Measurements from ENCODE around the gene MYO5A. TPM values are rescaled to one million over a fixed set of nuclear protein-coding genes. Genes with fewer than 3 reads are reported as not detected.

MYO5A gene
- total and polyA plus RNA-seq, 9 of the 15 experiments (the other 6 are each of a cell fraction or from before 2014, with no cell fraction given), result 0.03 to 0.82 (median 0.40) TPM

GRCh38 chr15:52405856-52406255 lies 122.8 kb downstream of the MYO5A start:
- POLR2A ChIA-PET, result interaction anchor here (1.5 kb wide), 1 partner anchor 11 kb away, joined by 3 read pairs; no protein-coding TSS in a partner anchor
- no peak overlapping the region for H3K4me3 ChIP-seq
- H3K27ac ChIP-seq (ENCODE audit: extremely low read depth, low read depth, low read length), result no peak overlapping the region
- intact Hi-C loops (cut with micrococcal nuclease) (no loop called here), in situ Hi-C loops (cut with MboI) (no loop called here)
- 2% methylated on average over 3 of the region's 3 CpGs for WGBS (ENCODE audit: insufficient coverage, low coverage, missing lambda C conversion rate)
- no peaks in the 10 kb centered on the region for H3K36me3 ChIP-seq (ENCODE audit: control insufficient read depth, insufficient read depth, low read length)
- no peak overlapping the region for H3K4me2 ChIP-seq (ENCODE audit: insufficient read depth, low read length)
- ATAC-seq, result no peak
- no peak for DNase-seq (ENCODE audit: extremely low read depth in 1 of 4, low spot score in 3 of 4)
- H3K9me3 ChIP-seq (replicated peaks; ENCODE audit: control insufficient read depth, insufficient read depth, low read depth, low read length), result no peaks in the 10 kb centered on the region
- H3K9ac ChIP-seq (ENCODE audit: insufficient read depth in 1 of 2, low read depth in 2 of 2, low read length in 2 of 2), result no peak overlapping the region
- no peaks in the 10 kb centered on the region for H3K4me1 ChIP-seq (replicated peaks in 1 of 2; ENCODE audit: control insufficient read depth in 2 of 2, insufficient read depth in 2 of 2, low read length in 2 of 2)
- FAIRE-seq, result no peak
- H3K9me1 ChIP-seq (ENCODE audit: control insufficient read depth, insufficient read depth, low read length), result no peaks in the 10 kb centered on the region
- H4K20me1 ChIP-seq (replicated peaks; ENCODE audit: control insufficient read depth, insufficient read depth, low read length), result no peaks in the 10 kb centered on the region
- CTCF ChIA-PET (ENCODE audit: low intra/inter-chr PET ratio), result no interaction called here
- no TSS peak for BruUV-seq (replicated peaks)
- H2AFZ ChIP-seq (ENCODE audit: low read depth, low read length), result no peak overlapping the region
- no peaks in the 10 kb centered on the region for H3K27me3 ChIP-seq (ENCODE audit: control insufficient read depth in 2 of 2, insufficient read depth in 2 of 2, low read length in 2 of 2)
- no peaks in the 10 kb centered on the region for H3K79me2 ChIP-seq (ENCODE audit: control insufficient read depth, insufficient read depth, low read length)
- no peak for TF ChIP-seq UBTF (IDR thresholded peaks at IDR 0.05; ENCODE audit: borderline replicate concordance in 1 of 2, low read depth in 2 of 2, low read length in 2 of 2)
- no peak for TF ChIP-seq ZNF431 (CRISPR knock-in tag; IDR thresholded peaks at IDR 0.05)
- no peak for TF ChIP-seq MGA (IDR thresholded peaks at IDR 0.05)
- TF ChIP-seq SAP30 (IDR thresholded peaks at IDR 0.05; ENCODE audit: borderline replicate concordance, insufficient read depth, low read depth, low read length, poor library complexity, severe bottlenecking), result no peak
- TF ChIP-seq SRSF3 (IDR thresholded peaks at IDR 0.05; ENCODE audit: insufficient read depth, low read length), result no peak
- no peak for TF ChIP-seq SRF (CRISPR knock-in tag; IDR thresholded peaks at IDR 0.05)
- TF ChIP-seq PML (IDR thresholded peaks at IDR 0.05; ENCODE audit: low read length), result no peak
- TF ChIP-seq ETS2 (tag; IDR thresholded peaks at IDR 0.05; ENCODE audit: borderline replicate concordance, poor library complexity, severe bottlenecking), result no peak

All from K562 (cell line).